ENCODE results near the gene SLC39A2.
"Not testable (repeated sequence)": the region's sequence is repeated elsewhere in the genome, so short reads cannot be mapped to it uniquely, and the experiment has no call there.

SLC39A2 gene

GRCh38 chr14:20998674-20999366 lies at the start of gene SLC39A2:
SLC39A2 (plus strand) TSS chr14:20999293; CDS start chr14:20999447, 154 bp downstream.
- DNase-seq: no peak

- DNase-seq: not testable (repeated sequence)
These were observed 44.2 kb upstream of the SLC39A2 start, which contains the start of gene RNASE2 for GRCh38 chr14:20954736-20955537. RNASE2 (plus strand) TSS chr14:20955487; CDS start chr14:20955772, 285 bp downstream.

GRCh38 chr14:20955538-20955873 lies 43.6 kb upstream of the SLC39A2 start:
- peak; percentile 42 for DNase-seq

GRCh38 chr14:20956376-20956976 lies 42.6 kb upstream of the SLC39A2 start:
- DNase-seq: no peak

GRCh38 chr14:20958946-20959345 lies 40.1 kb upstream of the SLC39A2 start:
- DNase-seq: not testable (repeated sequence)

GRCh38 chr14:20969336-20969735 lies 29.8 kb upstream of the SLC39A2 start:
- DNase-seq: no peak

GRCh38 chr14:20970647-20970982 lies 28.5 kb upstream of the SLC39A2 start:
- DNase-seq: no peak

- peak; percentile 74 for DNase-seq
These were observed 27.9 kb upstream of the SLC39A2 start for GRCh38 chr14:20970983-20971704.

GRCh38 chr14:20971705-20972021 lies 27.4 kb upstream of the SLC39A2 start:
- DNase-seq: no peak

GRCh38 chr14:20973501-20973900 lies 25.6 kb upstream of the SLC39A2 start:
- DNase-seq: no peak

- no peak for DNase-seq
These were observed 22.8 kb upstream of the SLC39A2 start for GRCh38 chr14:20976291-20976690.

- DNase-seq: no peak
These were observed 20.4 kb upstream of the SLC39A2 start for GRCh38 chr14:20978687-20979086.

- DNase-seq: no peak
These were observed 18.2 kb upstream of the SLC39A2 start for GRCh38 chr14:20980906-20981305.

GRCh38 chr14:20982646-20983369 lies 16.3 kb upstream of the SLC39A2 start:
- no peak for DNase-seq

- not testable (repeated sequence) for DNase-seq
These were observed 13.4 kb upstream of the SLC39A2 start for GRCh38 chr14:20985650-20986049.

- no peak for DNase-seq
These were observed 12.3 kb upstream of the SLC39A2 start for GRCh38 chr14:20986811-20987210.

GRCh38 chr14:20988717-20989470 lies 10.2 kb upstream of the SLC39A2 start:
- DNase-seq: no peak

- no peak for DNase-seq
These were observed 9.7 kb upstream of the SLC39A2 start for GRCh38 chr14:20989471-20989786.

GRCh38 chr14:20989787-20990600 lies 9.1 kb upstream of the SLC39A2 start, which contains the start of gene METTL17:
METTL17 (plus strand) TSS chr14:20989980; CDS start chr14:20990003, 23 bp downstream.
- peak; percentile 90 for DNase-seq

- DNase-seq: no peak
These were observed 2.6 kb upstream of the SLC39A2 start for GRCh38 chr14:20996521-20996920.

GRCh38 chr14:20997115-20997514 lies 2.0 kb upstream of the SLC39A2 start:
- DNase-seq: no peak
